ENCODE data around the gene FYB1.

DNA sequence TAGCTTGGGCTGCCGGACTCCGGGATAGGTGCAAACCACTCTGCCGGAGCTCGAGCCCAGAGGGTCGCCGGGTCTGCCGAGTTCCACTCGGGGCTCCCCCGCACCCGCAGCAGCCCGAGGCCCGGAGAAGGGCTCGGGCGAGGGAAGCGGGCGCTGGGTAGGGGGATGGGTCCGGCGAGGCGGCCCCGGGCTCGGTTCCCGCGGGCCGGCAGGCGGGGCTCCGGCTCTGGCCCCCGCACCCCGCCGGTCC, 145.7 kb downstream of the FYB1 start:
- no peak for TF ChIP-seq POLR2A (IDR thresholded peaks at IDR 0.05)
- TF ChIP-seq, protein P1, sequence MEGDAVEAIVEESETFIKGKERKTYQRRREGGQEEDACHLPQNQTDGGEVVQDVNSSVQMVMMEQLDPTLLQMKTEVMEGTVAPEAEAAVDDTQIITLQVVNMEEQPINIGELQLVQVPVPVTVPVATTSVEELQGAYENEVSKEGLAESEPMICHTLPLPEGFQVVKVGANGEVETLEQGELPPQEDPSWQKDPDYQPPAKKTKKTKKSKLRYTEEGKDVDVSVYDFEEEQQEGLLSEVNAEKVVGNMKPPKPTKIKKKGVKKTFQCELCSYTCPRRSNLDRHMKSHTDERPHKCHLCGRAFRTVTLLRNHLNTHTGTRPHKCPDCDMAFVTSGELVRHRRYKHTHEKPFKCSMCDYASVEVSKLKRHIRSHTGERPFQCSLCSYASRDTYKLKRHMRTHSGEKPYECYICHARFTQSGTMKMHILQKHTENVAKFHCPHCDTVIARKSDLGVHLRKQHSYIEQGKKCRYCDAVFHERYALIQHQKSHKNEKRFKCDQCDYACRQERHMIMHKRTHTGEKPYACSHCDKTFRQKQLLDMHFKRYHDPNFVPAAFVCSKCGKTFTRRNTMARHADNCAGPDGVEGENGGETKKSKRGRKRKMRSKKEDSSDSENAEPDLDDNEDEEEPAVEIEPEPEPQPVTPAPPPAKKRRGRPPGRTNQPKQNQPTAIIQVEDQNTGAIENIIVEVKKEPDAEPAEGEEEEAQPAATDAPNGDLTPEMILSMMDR (IDR thresholded peaks at IDR 0.05) = no peak
